Ascending aorta (tissue), 2 donors: ENCODE results near the gene SERP2. TPM values are rescaled to one million over a fixed set of nuclear protein-coding genes. Genes with fewer than 3 reads are reported as not detected.

Experiments
- DNase-seq, 2 donors: peaks; one replicate each; pipeline ENCODE4 v3.0.0-alpha.2; 2019; ENCODE audit warnings: low spot score in 2 of 2
- H3K27ac ChIP-seq, 2 donors: fragments of 200-600 bp; sonication (generic); one replicate each; pipeline ENCODE4 v1.5.1; 2016 to 2017; ENCODE audit warnings: mild to moderate bottlenecking in 1 of 2
- H3K27me3 ChIP-seq: fragments of 200-600 bp; sonication (generic); one replicate; pipeline ENCODE4 v1.5.1; 2017
- H3K36me3 ChIP-seq, 2 donors: fragments of 200-600 bp; sonication (generic); one replicate each; pipeline ENCODE4 v1.5.1; 2016
- H3K4me1 ChIP-seq, 2 donors: fragments of 200-600 bp; sonication (generic); one replicate each; pipeline ENCODE4 v1.5.1; 2016 to 2017; ENCODE audit warnings: mild to moderate bottlenecking in 1 of 2
- H3K4me3 ChIP-seq, 2 donors: fragments of 200-600 bp; sonication (generic); one replicate each; pipeline ENCODE4 v1.5.1; 2016 to 2017; ENCODE audit warnings: mild to moderate bottlenecking in 1 of 2
- H3K9me3 ChIP-seq, 2 donors: fragments of 200-600 bp; sonication (generic); one replicate each; pipeline ENCODE4 v1.5.1; 2016
- CTCF ChIP-seq, 3 experiments: fragments of 200-600 bp in 2 of 3; fragments of 450-650 bp in 1 of 3; sonication (generic) in 2 of 3; IDR thresholded peaks; one replicate each; pipeline ENCODE4 v1.5.1; 2016 to 2019; ENCODE audit warnings: antibody characterized with exemption in 3 of 3, mild to moderate bottlenecking in 1 of 3, moderate library complexity in 1 of 3
- intact Hi-C: fragments of 100-400 bp; cut with DNase I; formaldehyde crosslinking; loops from one replicate; pipeline ENCODE4 v1.15.1; 2023
- total RNA-seq: library from RNA; depleted of rRNA; stranded (reverse); fragments of >200 nt; gene quantifications from one replicate; pipeline ENCODE4 v1.1.0, GENCODE V29; 2016

SERP2 gene
- total RNA-seq, 1 donor from 2014 or later: 0.85 TPM

- intact Hi-C loops: no loop called here
- no peak for DNase-seq
- H3K36me3 ChIP-seq: no peaks in the 10 kb centered on the region
- TF ChIP-seq CTCF (IDR thresholded peaks at IDR 0.05): no peak
- H3K9me3 ChIP-seq: no peaks in the 10 kb centered on the region
- H3K4me1 ChIP-seq: no peaks in the 10 kb centered on the region
- H3K27ac ChIP-seq: no peak overlapping the region
- H3K27me3 ChIP-seq: no peaks in the 10 kb centered on the region
- H3K4me3 ChIP-seq: no peak overlapping the region
These were observed 12.2 kb downstream of the SERP2 start for GRCh38 chr13:44385847-44386246.

GRCh38 chr13:44386913-44387556 is 13.4 kb downstream of the SERP2 start:
- no peak overlapping the region for H3K27ac ChIP-seq
- DNase-seq: no peak
- no peak for TF ChIP-seq CTCF (IDR thresholded peaks at IDR 0.05)
- H3K4me1 ChIP-seq: no peaks in the 10 kb centered on the region
- H3K27me3 ChIP-seq: no peaks in the 10 kb centered on the region
- H3K9me3 ChIP-seq: no peaks in the 10 kb centered on the region
- no peak overlapping the region for H3K4me3 ChIP-seq
- intact Hi-C loops: no loop called here
- H3K36me3 ChIP-seq: no peaks in the 10 kb centered on the region

GRCh38 chr13:44388427-44389059 is 14.9 kb downstream of the SERP2 start:
- H3K27me3 ChIP-seq: no peaks in the 10 kb centered on the region
- no peaks in the 10 kb centered on the region for H3K9me3 ChIP-seq
- H3K4me1 ChIP-seq: no peaks in the 10 kb centered on the region
- no peak overlapping the region for H3K27ac ChIP-seq
- no peak overlapping the region for H3K4me3 ChIP-seq
- intact Hi-C loops: no loop called here
- no peak for TF ChIP-seq CTCF (IDR thresholded peaks at IDR 0.05)
- peak in 1 of 2 donors; percentile 30 for DNase-seq
- H3K36me3 ChIP-seq: no peaks in the 10 kb centered on the region

GRCh38 chr13:44389060-44389666 is 15.5 kb downstream of the SERP2 start:
- Histone ChIP-seq H3K4me3 (no peak overlapping the region), H3K27ac (no peak overlapping the region), H3K36me3 (no peaks in the 10 kb centered on the region), H3K4me1 (no peaks in the 10 kb centered on the region), H3K27me3 (no peaks in the 10 kb centered on the region), H3K9me3 (no peaks in the 10 kb centered on the region)
- no peak for DNase-seq
- intact Hi-C loops: no loop called here
- no peak for TF ChIP-seq CTCF (IDR thresholded peaks at IDR 0.05)

GRCh38 chr13:44389876-44390275 is 16.3 kb downstream of the SERP2 start:
- no peak overlapping the region for H3K4me3 ChIP-seq
- H3K27ac ChIP-seq: no peak overlapping the region
- H3K4me1 ChIP-seq: no peaks in the 10 kb centered on the region
- no peak for DNase-seq
- no peaks in the 10 kb centered on the region for H3K27me3 ChIP-seq
- intact Hi-C loops: no loop called here
- H3K36me3 ChIP-seq: no peaks in the 10 kb centered on the region
- no peaks in the 10 kb centered on the region for H3K9me3 ChIP-seq
- no peak for TF ChIP-seq CTCF (IDR thresholded peaks at IDR 0.05)
